T47D (cell line): ENCODE data around the gene SORBS1.
A peak's percentile ranks its signal among the peaks of the same experiment; 100 is the strongest.

Experiments used
- DNase-seq, 2 experiments: peaks; one replicate each; pipeline versions ENCODE4 v3.0.0 to v3.0.0-alpha.2; 2011 to 2012; ENCODE audit warnings: low read depth in 1 of 2, low spot score in 1 of 2
- JUND ChIP-seq: IDR thresholded peaks from 2 replicates; pipeline ENCODE4 v1.6.1; 2012; ENCODE audit warnings: low read depth
- in situ Hi-C: cut with HindIII; loops from 2 replicates; pipeline ENCODE4 v1.10.0; 2016; ENCODE audit warnings: low sequenced_read_pairs, low pct_unique_long_range_greater_than_20kb

SORBS1 gene

DNA sequence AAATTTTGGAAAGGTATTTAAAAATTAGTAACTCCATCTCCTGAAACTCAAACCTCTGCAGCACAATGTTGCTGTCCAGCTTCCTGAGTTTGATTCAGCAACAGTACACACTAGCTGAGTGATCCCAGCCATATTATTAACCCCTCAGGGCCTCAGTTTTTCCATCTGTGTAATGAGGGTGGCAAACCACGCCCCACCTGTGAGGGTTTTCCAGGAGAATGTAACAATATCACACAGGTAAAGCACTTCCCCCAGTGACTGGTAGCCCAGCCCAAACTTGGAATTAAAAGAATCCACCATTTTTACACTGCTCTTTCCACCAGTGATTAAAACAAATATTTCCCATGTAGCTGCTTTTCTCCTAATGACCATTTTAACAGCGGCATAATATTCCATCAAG is 122.4 kb downstream of the SORBS1 start:
- no peak for TF ChIP-seq JUND
- DNase-seq = no peak
- in situ Hi-C loops = no loop called here

DNA sequence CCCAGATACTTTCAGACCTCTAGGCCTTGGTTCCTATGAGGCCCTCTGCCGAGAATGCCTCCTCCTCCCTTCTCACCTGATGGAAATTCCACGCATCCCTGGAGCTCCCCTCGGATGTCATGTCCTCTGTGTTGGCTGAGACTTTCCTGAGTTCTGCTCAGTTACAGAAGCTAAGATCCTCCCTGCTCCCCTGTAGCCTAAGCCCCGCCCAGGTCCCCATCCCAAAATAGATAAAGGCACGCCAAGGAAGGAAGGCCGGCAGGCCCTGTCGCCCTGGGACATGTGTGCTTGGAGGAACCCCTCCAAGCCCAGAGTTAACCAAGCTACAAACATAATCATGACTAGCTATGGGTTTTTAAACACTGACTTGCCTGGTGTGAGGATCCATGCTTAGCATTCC is 123.5 kb downstream of the SORBS1 start:
- TF ChIP-seq JUND = no peak
- no peak for DNase-seq
- in situ Hi-C loops = no loop called here

DNA sequence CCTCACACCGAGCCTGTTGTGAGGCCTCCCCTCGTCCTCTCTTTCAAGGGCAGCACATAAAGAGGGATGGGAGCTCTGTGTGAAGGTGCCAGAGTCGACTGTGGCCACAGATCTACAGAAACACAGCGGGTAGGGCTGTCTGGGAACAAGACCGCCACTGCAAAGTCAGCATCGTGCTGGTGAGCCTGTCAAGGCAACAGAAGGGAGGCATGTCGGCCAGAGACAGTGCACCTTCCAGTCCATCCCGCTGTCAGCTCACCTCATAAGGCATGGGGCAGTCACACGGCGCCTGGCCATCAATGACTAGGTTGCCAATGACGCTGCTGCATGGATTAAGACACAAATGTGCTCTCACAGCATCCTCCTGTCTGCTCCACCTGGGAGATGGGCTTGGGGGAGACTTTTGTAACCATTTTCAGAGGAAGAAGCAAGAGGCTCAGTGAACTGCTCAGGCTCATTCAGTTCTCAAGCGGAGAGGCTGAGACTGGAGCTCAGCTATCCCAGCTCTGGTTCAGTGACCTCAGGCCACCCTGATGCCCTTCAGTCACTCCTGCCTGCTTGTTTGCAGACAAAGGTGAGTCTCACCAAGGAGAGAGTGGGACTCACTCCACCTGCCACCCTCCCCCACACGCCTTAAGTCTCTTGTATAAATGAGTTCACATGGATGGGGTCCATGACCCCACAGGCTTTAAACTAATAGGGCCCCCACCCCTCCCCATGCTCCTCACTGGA is 125.5 kb downstream of the SORBS1 start:
- in situ Hi-C loops = no loop called here
- DNase-seq = no peak
- TF ChIP-seq JUND = no peak

DNA sequence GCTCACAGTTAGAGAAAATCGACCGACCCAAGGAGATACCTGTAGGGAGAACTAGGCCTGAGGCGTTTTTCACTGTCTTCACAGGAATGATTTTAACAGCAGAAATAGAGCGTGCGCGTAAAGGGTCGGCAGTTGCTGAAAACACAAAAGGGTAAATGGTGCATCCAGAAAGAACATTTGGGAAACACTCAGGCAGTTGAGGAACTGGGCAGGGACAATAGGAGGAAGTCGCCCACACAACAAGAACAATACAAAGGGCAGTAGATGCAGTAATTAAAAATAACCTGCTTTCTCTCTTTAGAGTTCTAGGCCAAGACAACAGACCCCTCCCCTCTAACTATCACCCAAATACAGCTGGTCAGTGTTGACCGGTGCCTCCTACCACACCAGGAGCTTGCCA is 126.6 kb downstream of the SORBS1 start:
- no peak for TF ChIP-seq JUND
- DNase-seq = no peak
- in situ Hi-C loops = no loop called here

DNA sequence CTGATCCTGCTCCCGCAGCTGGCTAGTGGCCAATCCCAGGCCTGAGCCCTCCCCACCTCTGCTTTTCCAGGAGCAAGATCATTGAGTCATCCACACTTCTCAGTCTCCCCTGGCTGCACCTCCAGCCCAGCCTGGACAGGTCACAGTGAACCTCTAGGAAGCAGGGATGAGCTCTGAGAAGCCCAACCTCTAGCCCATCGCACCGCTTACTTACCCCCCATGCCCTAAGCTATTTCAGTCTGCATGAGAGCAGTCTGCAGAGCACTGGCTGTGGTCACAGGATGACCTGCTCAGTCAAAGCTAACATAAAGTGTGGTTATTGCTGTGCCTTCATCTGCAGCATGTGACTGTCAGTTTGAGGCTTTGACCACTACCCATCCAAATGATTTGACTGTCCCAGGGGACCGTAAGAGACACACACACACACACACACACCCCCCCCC is 129.2 kb downstream of the SORBS1 start:
- no peak for TF ChIP-seq JUND
- in situ Hi-C loops = no loop called here
- DNase-seq = no peak

DNA sequence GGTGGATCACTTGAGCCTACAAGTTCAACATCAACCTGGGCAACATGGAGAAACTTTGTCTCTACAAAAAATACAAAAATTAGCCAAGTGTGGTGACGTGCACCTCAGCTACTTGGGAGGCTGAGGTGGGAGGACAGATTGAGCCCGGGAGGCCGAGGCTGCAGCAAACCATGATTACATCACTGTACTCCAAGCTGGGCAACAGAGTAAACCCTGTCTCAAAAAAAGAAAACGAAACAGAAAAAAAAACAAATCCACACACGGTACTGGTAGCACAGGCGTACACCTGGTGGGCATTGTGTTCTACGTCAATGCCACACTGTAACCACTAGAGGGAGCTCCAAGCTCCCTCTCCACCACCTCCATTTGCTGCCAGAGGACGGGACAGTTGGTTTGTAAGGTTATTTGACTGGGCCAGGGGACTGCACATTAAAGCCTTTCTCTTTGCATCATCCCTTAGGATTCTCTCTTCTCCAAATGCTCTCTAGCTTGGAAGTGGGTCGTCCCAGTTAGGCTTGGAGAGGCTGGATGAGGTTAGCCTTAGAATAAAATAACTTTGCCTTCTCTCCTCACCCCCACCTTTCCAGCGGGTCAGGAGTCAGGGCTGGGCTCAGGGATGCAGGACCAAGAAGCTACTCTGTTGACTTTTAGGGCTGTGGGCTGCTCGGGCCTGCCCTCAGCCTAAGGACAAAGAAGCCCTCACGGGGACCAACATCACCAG is 130.8 kb downstream of the SORBS1 start:
- in situ Hi-C loops = no loop called here
- DNase-seq = peak; percentile 54 to 78
- TF ChIP-seq JUND = no peak

DNA sequence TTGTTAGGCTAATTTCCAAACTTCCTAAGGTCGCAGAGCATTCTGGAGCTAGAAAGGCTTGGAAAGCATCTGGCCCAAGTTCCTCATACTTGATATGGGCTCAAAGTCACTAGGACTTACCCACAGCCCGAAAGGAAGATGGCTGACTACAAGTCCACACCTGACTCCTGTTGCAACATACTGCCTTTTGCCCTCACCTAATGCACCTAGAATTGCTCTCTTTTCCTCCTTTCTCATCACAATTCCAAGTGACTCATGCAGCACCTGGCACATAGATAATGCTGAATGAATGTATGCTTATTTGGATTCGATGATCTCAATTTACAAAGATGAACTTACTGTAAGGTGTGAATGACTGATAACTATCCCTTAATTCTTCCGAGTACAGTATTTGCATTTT is 131.5 kb downstream of the SORBS1 start:
- DNase-seq = no peak
- in situ Hi-C loops = no loop called here
- TF ChIP-seq JUND = no peak

DNA sequence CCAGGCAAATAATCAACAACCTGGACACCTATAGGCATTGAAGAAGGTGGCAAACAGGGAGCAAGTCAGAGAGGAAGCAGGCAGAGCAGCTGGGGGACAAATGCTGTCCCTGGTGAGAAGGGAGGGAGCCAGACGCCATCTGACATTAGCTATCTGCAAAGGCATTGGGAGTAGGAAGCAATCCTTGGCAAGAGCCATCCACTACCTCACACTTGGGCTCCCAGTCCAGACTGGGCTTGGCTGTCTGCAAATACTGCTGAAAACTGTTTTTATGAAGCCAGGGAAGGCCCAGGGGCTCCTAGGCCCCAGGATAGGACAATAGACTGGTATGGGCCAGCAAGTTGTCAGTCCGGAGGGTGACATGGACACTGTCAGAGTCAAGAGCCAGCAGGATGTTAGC is 132.5 kb downstream of the SORBS1 start:
- in situ Hi-C loops = no loop called here
- no peak for DNase-seq
- TF ChIP-seq JUND = no peak

DNA sequence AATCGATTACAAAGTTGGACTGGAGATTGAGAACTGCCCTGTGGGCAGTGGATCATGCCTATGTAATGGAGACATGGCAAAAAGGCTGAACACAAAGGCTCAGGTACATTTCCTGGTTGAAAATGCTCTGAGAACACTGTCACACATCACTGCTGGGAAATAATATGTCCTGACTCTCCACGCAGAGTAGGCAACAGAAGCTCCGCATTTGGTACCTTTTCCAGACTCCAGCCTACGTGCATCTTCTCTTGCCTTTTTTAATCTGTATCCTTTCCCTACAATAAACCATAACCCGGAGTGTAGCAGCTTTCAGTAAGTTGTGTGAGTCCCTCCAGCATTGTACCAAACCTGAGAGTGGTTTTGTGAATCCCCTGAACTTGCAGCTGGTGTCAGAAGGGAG is 134.7 kb downstream of the SORBS1 start:
- in situ Hi-C loops = no loop called here
- DNase-seq = no peak
- no peak for TF ChIP-seq JUND

DNA sequence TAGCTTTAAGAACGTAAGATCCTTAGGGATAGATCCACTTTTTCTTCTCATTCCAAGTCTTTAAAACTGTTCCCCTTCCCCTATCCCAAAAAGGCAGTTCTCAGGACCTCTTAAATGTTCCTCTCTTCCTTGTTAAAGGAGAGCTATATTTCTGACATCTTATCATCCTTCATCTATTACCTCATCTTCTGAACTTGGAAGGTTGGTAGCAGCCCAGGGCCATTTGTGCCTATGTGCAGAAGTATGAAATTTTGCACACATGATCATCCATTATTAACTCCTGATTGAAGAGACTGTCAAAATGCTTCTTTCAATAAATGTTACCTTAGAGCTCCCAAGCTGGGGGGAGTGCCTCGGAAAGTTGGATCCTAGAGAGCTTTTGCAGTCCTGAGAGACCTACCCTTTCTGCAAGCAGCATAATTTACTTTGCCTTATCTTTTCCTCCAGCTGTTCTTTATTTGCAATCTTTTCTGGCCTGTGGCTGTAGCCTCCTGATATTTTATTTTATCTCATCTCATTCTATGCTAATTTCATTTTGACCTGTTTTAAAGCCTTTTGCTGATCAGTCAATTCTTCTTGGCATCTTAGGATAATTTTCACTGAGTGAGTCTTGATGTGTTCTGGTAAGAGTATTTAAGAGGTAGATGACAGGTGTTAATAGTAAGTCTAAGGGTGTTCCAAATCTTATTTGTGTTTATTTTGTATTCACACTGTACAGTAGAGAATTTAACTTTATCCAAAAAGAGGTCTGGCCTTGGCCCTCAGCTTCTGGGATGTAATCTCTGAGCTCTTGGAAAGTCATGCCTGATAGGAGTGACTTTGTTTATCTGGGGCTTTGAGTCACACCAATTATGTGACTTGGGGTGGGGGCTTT is 135.3 kb downstream of the SORBS1 start:
- in situ Hi-C loops = no loop called here
- no peak for TF ChIP-seq JUND
- DNase-seq = peak in 1 of 2 experiments; percentile 10

DNA sequence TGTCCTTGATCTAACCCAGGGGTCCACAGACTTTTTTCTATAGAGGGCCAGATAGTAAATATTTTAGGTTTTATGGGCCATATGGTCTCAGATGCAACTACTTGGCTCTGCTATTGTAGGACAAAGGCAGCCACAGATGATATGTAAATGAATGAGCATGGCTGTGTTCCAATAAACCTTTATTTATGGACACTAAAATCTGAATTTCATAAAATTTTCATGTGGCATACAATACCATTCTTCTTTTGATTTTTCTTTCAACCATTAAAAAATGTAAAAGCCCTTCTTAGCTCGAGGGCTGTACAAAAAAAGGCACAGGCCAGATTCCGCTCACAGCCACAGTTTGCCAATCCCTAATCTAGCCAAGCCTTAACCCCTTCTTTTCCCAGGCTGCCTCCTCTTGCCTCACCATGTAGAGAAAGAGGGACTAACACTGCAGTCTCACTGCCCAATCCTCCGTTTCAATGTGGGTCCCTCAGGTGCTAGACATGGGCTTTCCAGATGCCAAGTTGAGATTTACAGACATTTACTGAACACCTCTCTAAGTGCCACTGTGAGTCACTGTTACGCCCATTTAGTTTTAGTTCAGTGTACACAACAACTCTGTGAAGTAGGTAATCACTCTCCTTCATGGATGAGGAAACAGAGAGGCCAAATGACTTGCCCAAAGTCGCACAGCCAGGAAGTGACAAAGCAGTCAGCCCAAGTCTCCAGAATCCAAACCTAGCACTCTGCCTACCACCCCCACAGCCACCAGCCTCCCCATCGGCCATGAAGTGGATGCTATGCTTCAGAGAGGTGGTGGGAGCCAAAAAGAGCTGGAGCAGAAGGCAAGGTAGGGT is 137.8 kb downstream of the SORBS1 start:
- no peak for DNase-seq
- no peak for TF ChIP-seq JUND
- in situ Hi-C loops = no loop called here

DNA sequence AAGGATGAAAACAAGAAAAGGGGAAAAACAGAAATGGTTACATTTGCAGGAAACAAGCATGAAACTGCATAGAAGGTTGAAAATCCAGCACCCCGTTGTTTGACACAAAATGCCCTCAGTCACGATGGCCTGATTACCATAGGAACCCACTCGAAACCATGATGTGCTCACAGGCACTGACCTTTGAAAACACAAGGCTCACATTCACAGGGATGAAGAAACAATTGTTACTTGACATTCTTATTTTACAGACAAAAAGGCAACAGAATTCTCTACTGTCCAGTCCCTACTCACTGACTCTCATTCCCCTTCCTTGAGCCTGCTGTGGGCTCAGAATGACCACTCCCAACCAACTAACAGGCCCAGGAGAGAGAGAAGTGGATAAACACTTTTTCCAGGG is 138.9 kb downstream of the SORBS1 start:
- no peak for TF ChIP-seq JUND
- no peak for DNase-seq
- in situ Hi-C loops = no loop called here
